ENCODE measurements around the gene F3. TPM values are rescaled to one million over a fixed set of nuclear protein-coding genes. Genes with fewer than 3 reads are reported as not detected.

The F3 gene
- total and polyA plus RNA-seq, 2 donors (not counting 1 experiment from before 2014, with no cell fraction given): 0.25 TPM; not detected in 1

GRCh38 chr1:94535879-94536278, 5.7 kb downstream of the F3 start:
- TF ChIP-seq EZH2 (IDR thresholded peaks at IDR 0.05; ENCODE audit: borderline replicate concordance, insufficient read depth, low read depth, low read length, poor library complexity, severe bottlenecking): no peak
- TF ChIP-seq, protein P1, sequence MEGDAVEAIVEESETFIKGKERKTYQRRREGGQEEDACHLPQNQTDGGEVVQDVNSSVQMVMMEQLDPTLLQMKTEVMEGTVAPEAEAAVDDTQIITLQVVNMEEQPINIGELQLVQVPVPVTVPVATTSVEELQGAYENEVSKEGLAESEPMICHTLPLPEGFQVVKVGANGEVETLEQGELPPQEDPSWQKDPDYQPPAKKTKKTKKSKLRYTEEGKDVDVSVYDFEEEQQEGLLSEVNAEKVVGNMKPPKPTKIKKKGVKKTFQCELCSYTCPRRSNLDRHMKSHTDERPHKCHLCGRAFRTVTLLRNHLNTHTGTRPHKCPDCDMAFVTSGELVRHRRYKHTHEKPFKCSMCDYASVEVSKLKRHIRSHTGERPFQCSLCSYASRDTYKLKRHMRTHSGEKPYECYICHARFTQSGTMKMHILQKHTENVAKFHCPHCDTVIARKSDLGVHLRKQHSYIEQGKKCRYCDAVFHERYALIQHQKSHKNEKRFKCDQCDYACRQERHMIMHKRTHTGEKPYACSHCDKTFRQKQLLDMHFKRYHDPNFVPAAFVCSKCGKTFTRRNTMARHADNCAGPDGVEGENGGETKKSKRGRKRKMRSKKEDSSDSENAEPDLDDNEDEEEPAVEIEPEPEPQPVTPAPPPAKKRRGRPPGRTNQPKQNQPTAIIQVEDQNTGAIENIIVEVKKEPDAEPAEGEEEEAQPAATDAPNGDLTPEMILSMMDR (IDR thresholded peaks at IDR 0.05): no peak
- Histone ChIP-seq H3K27ac (ENCODE audit: low read length in 2 of 2) (no peak overlapping the region), H3K4me3 (ENCODE audit: control extremely low read depth in 1 of 5, extremely low read depth in 1 of 5, insufficient read depth in 1 of 5, low read depth in 2 of 5, low read length in 4 of 5) (no peak overlapping the region), H3K36me3 (replicated peaks in 1 of 2; ENCODE audit: control extremely low read depth in 1 of 2, control insufficient read depth in 1 of 2, extremely low read depth in 1 of 2, insufficient read depth in 2 of 2, low read length in 1 of 2) (no peaks in the 10 kb centered on the region), H2AFZ (ENCODE audit: insufficient read depth, low read depth, low read length, poor library complexity, severe bottlenecking) (no peak overlapping the region), H4K20me1 (ENCODE audit: control insufficient read depth, insufficient read depth, low read length, poor library complexity, severe bottlenecking) (no peaks in the 10 kb centered on the region), H3K4me1 (ENCODE audit: control insufficient read depth in 2 of 2, insufficient read depth in 2 of 2, low read length in 2 of 2) (peaks cover 3 to 4% of the 10 kb centered on the region in 2 donors), H3K4me2 (replicated peaks; ENCODE audit: low read depth, low read length, poor library complexity, severe bottlenecking) (no peak overlapping the region), H3K9ac (ENCODE audit: low read length) (no peak overlapping the region), H3K79me2 (ENCODE audit: control insufficient read depth, insufficient read depth, low read length) (no peaks in the 10 kb centered on the region), H3K27me3 (replicated peaks in 1 of 4; ENCODE audit: control extremely low read depth in 1 of 4, control insufficient read depth in 3 of 4, insufficient read depth in 4 of 4, low read length in 3 of 4) (peaks cover 0 to 21% (median 12%) of the 10 kb centered on the region in 4 experiments), H3K9me3 (ENCODE audit: control extremely low read depth in 1 of 3, control insufficient read depth in 2 of 3, insufficient read depth in 1 of 3, low read length in 2 of 3) (peaks cover 0 to 5% (median 0%) of the 10 kb centered on the region in 3 donors)
- peaks cover 38% of the 10 kb centered on the region for H3K27me3 Mint-ChIP-seq
- H3K4me3 Mint-ChIP-seq: no peak overlapping the region
- 100% methylated on average over 5 of the region's 9 CpGs for WGBS (ENCODE audit: insufficient coverage)
- no peaks in the 10 kb centered on the region for H3K9me3 Mint-ChIP-seq (ENCODE audit: insufficient read depth)
- no peak for ATAC-seq (ENCODE audit: low read depth)
- no peak for DNase-seq
- ChIA-PET POLR2A (no interaction called here), CTCF (no interaction called here)
- no peak overlapping the region for H3K27ac Mint-ChIP-seq
- intact Hi-C loops (cut with micrococcal nuclease): no loop called here
- H3K4me1 Mint-ChIP-seq: peaks cover 2% of the 10 kb centered on the region

DNA sequence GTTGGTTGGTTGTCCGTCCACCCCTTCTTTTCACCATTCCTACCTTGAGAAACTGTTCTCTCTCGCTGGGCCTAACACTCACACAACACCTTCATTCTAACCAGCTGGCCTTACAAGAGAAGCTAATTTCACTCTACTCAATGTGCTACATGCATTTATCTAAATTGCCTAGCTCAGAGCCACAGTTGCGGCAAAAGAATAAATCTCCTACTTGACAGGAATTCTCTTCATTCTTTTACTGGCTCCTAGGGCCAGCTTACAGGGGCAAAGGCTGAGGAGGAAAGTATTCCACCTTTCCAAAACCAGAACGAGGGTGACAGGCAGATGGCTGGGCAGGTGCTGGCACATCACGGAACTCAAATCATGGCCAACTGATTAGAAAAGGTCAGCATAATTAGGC, 6.5 kb downstream of the F3 start:
- no peak overlapping the region for H3K27ac Mint-ChIP-seq
- Histone ChIP-seq H3K9ac (ENCODE audit: low read length) (no peak overlapping the region), H3K4me2 (replicated peaks; ENCODE audit: low read depth, low read length, poor library complexity, severe bottlenecking) (no peak overlapping the region), H3K4me3 (ENCODE audit: control extremely low read depth in 1 of 5, extremely low read depth in 1 of 5, insufficient read depth in 1 of 5, low read depth in 2 of 5, low read length in 4 of 5) (no peak overlapping the region), H3K79me2 (ENCODE audit: control insufficient read depth, insufficient read depth, low read length) (no peaks in the 10 kb centered on the region), H4K20me1 (ENCODE audit: control insufficient read depth, insufficient read depth, low read length, poor library complexity, severe bottlenecking) (no peaks in the 10 kb centered on the region), H3K9me3 (ENCODE audit: control extremely low read depth in 1 of 3, control insufficient read depth in 2 of 3, insufficient read depth in 1 of 3, low read length in 2 of 3) (no peaks in the 10 kb centered on the region), H3K4me1 (ENCODE audit: control insufficient read depth in 2 of 2, insufficient read depth in 2 of 2, low read length in 2 of 2) (no peaks in the 10 kb centered on the region), H3K27me3 (replicated peaks in 1 of 4; ENCODE audit: control extremely low read depth in 1 of 4, control insufficient read depth in 3 of 4, insufficient read depth in 4 of 4, low read length in 3 of 4) (peaks cover 0 to 14% (median 7%) of the 10 kb centered on the region in 4 experiments), H2AFZ (ENCODE audit: insufficient read depth, low read depth, low read length, poor library complexity, severe bottlenecking) (no peak overlapping the region), H3K36me3 (replicated peaks in 1 of 2; ENCODE audit: control extremely low read depth in 1 of 2, control insufficient read depth in 1 of 2, extremely low read depth in 1 of 2, insufficient read depth in 2 of 2, low read length in 1 of 2) (no peaks in the 10 kb centered on the region), H3K27ac (ENCODE audit: low read length in 2 of 2) (no peak overlapping the region)
- ATAC-seq (ENCODE audit: low read depth) (no peak), DNase-seq (no peak)
- ChIA-PET POLR2A (no interaction called here), CTCF (no interaction called here)
- WGBS (ENCODE audit: insufficient coverage): 99% methylated on average over 4 of the region's 5 CpGs
- peaks cover 30% of the 10 kb centered on the region for H3K27me3 Mint-ChIP-seq
- H3K4me3 Mint-ChIP-seq: no peak overlapping the region
- intact Hi-C loops (cut with micrococcal nuclease): no loop called here
- no peaks in the 10 kb centered on the region for H3K9me3 Mint-ChIP-seq (ENCODE audit: insufficient read depth)
- no peak for TF ChIP-seq EZH2 (IDR thresholded peaks at IDR 0.05; ENCODE audit: borderline replicate concordance, insufficient read depth, low read depth, low read length, poor library complexity, severe bottlenecking)
- TF ChIP-seq, protein P1 (IDR thresholded peaks at IDR 0.05): no peak
- H3K4me1 Mint-ChIP-seq: no peaks in the 10 kb centered on the region

Data from B cell (primary cell).